Mesothelial cell of epicardium (in vitro differentiated cells): Measurements from ENCODE around the gene ODAPH. TPM values are rescaled to one million over a fixed set of nuclear protein-coding genes. Genes with fewer than 3 reads are reported as not detected.

ENCODE experiments used
- DNase-seq, 2 experiments: peaks; one replicate each; pipeline ENCODE4 v3.0.0; 2021; ENCODE audit warnings: low spot score in 2 of 2; ENCODE audit not compliant: unreplicated experiment in 2 of 2
- H3K27ac Mint-ChIP-seq: 2 replicates; pipeline ENCODE4 v1.8.0; 2021; ENCODE audit warnings: mixed read lengths
- H3K27me3 Mint-ChIP-seq: 2 replicates; pipeline ENCODE4 v1.8.0; 2021; ENCODE audit warnings: low read depth, mixed read lengths
- H3K36me3 Mint-ChIP-seq: 2 replicates; pipeline ENCODE4 v1.8.0; 2021; ENCODE audit warnings: mixed read lengths
- H3K4me1 Mint-ChIP-seq: 2 replicates; pipeline ENCODE4 v1.8.0; 2021; ENCODE audit warnings: mixed read lengths
- H3K4me3 Mint-ChIP-seq: 2 replicates; pipeline ENCODE4 v1.8.0; 2021; ENCODE audit warnings: mild to moderate bottlenecking, moderate library complexity, mixed read lengths
- H3K9me3 Mint-ChIP-seq: 2 replicates; pipeline ENCODE4 v1.8.0; 2021; ENCODE audit warnings: mixed read lengths
- total RNA-seq: library from RNA; stranded (reverse); gene quantifications from 3 replicates; pipeline ENCODE4 v1.2.1, GENCODE V29; 2021
- TF ChIP-seq, protein P1 (sequence below): fragments of 200-600 bp; sonication (generic); IDR thresholded peaks from one replicate; pipeline ENCODE4 v1.5.0; 2021; ENCODE audit warnings: antibody characterized with exemption; ENCODE audit not compliant: unreplicated experiment

The ODAPH gene
- total RNA-seq, 1 donor from 2014 or later = 1.1 TPM

GRCh38 chr4:75584067-75584466 lies 28.2 kb downstream of the ODAPH start:
- Mint-ChIP-seq H3K36me3 (peaks cover 18% of the 10 kb centered on the region), H3K9me3 (peaks cover 39% of the 10 kb centered on the region), H3K4me3 (no peak overlapping the region), H3K27me3 (no peaks in the 10 kb centered on the region), H3K4me1 (no peaks in the 10 kb centered on the region), H3K27ac (no peak overlapping the region)
- DNase-seq = no peak
- TF ChIP-seq, protein P1, sequence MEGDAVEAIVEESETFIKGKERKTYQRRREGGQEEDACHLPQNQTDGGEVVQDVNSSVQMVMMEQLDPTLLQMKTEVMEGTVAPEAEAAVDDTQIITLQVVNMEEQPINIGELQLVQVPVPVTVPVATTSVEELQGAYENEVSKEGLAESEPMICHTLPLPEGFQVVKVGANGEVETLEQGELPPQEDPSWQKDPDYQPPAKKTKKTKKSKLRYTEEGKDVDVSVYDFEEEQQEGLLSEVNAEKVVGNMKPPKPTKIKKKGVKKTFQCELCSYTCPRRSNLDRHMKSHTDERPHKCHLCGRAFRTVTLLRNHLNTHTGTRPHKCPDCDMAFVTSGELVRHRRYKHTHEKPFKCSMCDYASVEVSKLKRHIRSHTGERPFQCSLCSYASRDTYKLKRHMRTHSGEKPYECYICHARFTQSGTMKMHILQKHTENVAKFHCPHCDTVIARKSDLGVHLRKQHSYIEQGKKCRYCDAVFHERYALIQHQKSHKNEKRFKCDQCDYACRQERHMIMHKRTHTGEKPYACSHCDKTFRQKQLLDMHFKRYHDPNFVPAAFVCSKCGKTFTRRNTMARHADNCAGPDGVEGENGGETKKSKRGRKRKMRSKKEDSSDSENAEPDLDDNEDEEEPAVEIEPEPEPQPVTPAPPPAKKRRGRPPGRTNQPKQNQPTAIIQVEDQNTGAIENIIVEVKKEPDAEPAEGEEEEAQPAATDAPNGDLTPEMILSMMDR = no peak

GRCh38 chr4:75593393-75593792 lies 37.5 kb downstream of the ODAPH start:
- Mint-ChIP-seq H3K27me3 (no peaks in the 10 kb centered on the region), H3K4me1 (peaks cover 2% of the 10 kb centered on the region), H3K36me3 (no peaks in the 10 kb centered on the region), H3K27ac (no peak overlapping the region), H3K9me3 (no peaks in the 10 kb centered on the region), H3K4me3 (no peak overlapping the region)
- DNase-seq = no peak
- TF ChIP-seq, protein P1 = no peak

DNA sequence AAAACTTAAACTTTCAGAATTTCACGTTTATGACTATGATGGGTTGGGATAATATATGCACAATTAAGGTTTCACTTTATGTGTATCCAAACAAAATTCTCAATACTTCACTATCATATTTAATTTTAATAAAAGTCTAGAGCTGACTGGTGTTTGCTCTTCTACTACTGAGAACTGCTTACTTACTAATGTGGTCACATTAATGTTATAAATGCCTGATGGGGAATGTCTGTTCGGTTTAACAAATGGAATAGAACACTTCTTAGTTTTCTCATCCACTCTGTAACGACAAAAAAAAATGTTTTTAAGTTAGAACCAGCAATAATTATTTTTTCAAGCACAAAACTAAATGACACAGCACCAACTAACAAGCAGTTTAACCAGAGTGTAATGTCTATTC lies 40.2 kb downstream of the ODAPH start:
- Mint-ChIP-seq H3K27me3 (no peaks in the 10 kb centered on the region), H3K36me3 (no peaks in the 10 kb centered on the region), H3K4me1 (peaks cover 4% of the 10 kb centered on the region), H3K4me3 (no peak overlapping the region), H3K27ac (no peak overlapping the region), H3K9me3 (no peaks in the 10 kb centered on the region)
- TF ChIP-seq, protein P1 = no peak
- no peak for DNase-seq

DNA sequence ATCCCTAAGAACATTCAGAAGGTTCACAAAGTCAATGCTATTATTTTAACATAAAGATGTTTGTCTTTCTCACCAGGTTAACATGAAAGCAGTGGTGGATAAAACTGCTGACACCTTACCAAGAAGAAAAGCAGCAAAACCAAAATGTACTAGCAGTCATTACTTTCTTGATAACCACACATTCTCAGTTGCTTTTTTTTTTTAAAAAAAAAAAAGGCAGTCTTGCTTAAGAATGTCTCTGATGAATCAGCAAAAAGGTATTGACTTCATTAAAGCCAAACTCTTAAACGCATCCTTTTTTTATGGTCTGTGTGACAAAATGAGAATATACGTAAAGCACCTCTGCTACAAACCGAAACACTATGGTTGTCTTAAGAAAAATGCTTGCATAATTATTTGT lies 42.5 kb downstream of the ODAPH start:
- TF ChIP-seq, protein P1 = no peak
- H3K36me3 Mint-ChIP-seq = no peaks in the 10 kb centered on the region
- no peak for DNase-seq
- no peaks in the 10 kb centered on the region for H3K9me3 Mint-ChIP-seq
- no peak overlapping the region for H3K27ac Mint-ChIP-seq
- H3K4me1 Mint-ChIP-seq = peaks cover 4% of the 10 kb centered on the region
- H3K4me3 Mint-ChIP-seq = no peak overlapping the region
- no peaks in the 10 kb centered on the region for H3K27me3 Mint-ChIP-seq

- Mint-ChIP-seq H3K27ac (no peak overlapping the region), H3K9me3 (no peaks in the 10 kb centered on the region), H3K27me3 (no peaks in the 10 kb centered on the region), H3K4me1 (peaks cover 4% of the 10 kb centered on the region), H3K4me3 (no peak overlapping the region), H3K36me3 (no peaks in the 10 kb centered on the region)
- no peak for DNase-seq
- TF ChIP-seq, protein P1 = no peak
Observed at GRCh38 chr4:75599647-75600046, 43.8 kb downstream of the ODAPH start.

DNA sequence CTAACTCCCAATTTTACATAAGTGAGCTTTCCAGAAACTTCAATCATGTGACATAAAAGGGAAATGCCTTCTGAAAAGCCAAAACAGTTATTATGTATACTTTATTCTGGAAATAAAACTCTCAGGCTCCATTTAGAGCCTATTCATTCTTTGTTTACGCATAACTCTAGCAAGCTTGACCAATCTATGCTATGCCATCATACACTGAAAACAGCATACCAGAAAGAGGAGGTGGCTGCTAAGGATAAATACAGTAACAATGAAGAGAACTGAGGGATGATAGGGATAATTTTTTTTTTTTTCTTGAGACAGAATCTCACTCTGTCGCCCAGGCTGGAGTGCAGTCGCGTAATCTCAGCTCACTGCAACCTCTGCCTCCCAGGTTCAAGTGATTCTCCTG lies 50.1 kb downstream of the ODAPH start:
- peaks cover 4% of the 10 kb centered on the region for H3K4me1 Mint-ChIP-seq
- H3K9me3 Mint-ChIP-seq = peaks cover 7% of the 10 kb centered on the region
- TF ChIP-seq, protein P1 = no peak
- H3K36me3 Mint-ChIP-seq = peaks cover 4% of the 10 kb centered on the region
- no peak overlapping the region for H3K27ac Mint-ChIP-seq
- H3K4me3 Mint-ChIP-seq = no peak overlapping the region
- DNase-seq = no peak
- no peaks in the 10 kb centered on the region for H3K27me3 Mint-ChIP-seq
